ENCODE data around the gene LPCAT4. TPM values are rescaled to one million over a fixed set of nuclear protein-coding genes. Genes with fewer than 3 reads are reported as not detected.

LPCAT4 gene
- total and polyA plus RNA-seq, 4 donors: 1.1 to 2.4 (median 1.8) TPM

- DNase-seq (ENCODE audit: low spot score): no peak
- no peak overlapping the region for H3K4me3 ChIP-seq (ENCODE audit: low read depth in 1 of 3, low read length in 3 of 3)
- H3K36me3 ChIP-seq (ENCODE audit: control insufficient read depth in 4 of 4, insufficient read depth in 3 of 4, low read depth in 1 of 4, low read length in 3 of 4): no peaks in the 10 kb centered on the region
- no peak overlapping the region for H3K9ac ChIP-seq (ENCODE audit: low read depth in 1 of 2, low read length in 2 of 2)
- TF ChIP-seq GABPA (IDR thresholded peaks at IDR 0.05 in 1 of 2, conservative IDR thresholded peaks at IDR 0.05 in 1 of 2) (no peak), SP1 (IDR thresholded peaks at IDR 0.05) (no peak)
- no peaks in the 10 kb centered on the region for H3K9me3 ChIP-seq (ENCODE audit: control insufficient read depth in 4 of 4, low read length in 3 of 4)
- H3K27me3 ChIP-seq (ENCODE audit: control insufficient read depth in 4 of 4, insufficient read depth in 4 of 4, low read length in 3 of 4): no peaks in the 10 kb centered on the region
- H3K27ac ChIP-seq (ENCODE audit: low read depth in 1 of 2, low read length in 2 of 2): no peak overlapping the region
- no peaks in the 10 kb centered on the region for H3K4me1 ChIP-seq (ENCODE audit: control insufficient read depth in 4 of 4, insufficient read depth in 4 of 4, low read length in 3 of 4)
These were observed 41.6 kb downstream of the LPCAT4 start for GRCh38 chr15:34325368-34325767.

DNA sequence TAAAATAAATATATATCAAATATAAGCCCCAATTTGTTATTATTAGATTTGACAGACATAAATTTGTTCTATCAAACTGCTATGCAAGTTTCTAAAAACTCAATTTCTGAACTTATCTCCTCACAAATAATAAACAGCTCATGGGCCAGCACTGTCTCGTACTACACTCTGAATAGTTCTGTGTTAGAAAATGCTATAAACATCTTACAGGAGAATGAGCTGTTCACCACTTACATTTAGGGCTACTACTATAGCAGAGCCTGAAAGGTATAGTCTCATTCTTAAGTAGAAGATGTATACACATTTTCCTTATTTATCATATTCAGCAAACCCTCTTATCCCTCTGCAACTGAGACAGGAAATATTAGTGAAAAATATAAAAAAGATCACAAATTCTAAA, 42.1 kb downstream of the LPCAT4 start:
- TF ChIP-seq YY1 (IDR thresholded peaks at IDR 0.05) (no peak), HNF4G (IDR thresholded peaks at IDR 0.05) (no peak), FOXA2 (IDR thresholded peaks at IDR 0.05) (no peak), RAD21 (IDR thresholded peaks at IDR 0.05) (no peak), NR2F2 (IDR thresholded peaks at IDR 0.05) (no peak), MAX (IDR thresholded peaks at IDR 0.05) (no peak), SP1 (IDR thresholded peaks at IDR 0.05) (no peak), ATF3 (IDR thresholded peaks at IDR 0.05) (no peak), FOXA1 (IDR thresholded peaks at IDR 0.05) (no peak), TAF1 (conservative IDR thresholded peaks at IDR 0.05) (no peak)
- TF ChIP-seq, protein P1, sequence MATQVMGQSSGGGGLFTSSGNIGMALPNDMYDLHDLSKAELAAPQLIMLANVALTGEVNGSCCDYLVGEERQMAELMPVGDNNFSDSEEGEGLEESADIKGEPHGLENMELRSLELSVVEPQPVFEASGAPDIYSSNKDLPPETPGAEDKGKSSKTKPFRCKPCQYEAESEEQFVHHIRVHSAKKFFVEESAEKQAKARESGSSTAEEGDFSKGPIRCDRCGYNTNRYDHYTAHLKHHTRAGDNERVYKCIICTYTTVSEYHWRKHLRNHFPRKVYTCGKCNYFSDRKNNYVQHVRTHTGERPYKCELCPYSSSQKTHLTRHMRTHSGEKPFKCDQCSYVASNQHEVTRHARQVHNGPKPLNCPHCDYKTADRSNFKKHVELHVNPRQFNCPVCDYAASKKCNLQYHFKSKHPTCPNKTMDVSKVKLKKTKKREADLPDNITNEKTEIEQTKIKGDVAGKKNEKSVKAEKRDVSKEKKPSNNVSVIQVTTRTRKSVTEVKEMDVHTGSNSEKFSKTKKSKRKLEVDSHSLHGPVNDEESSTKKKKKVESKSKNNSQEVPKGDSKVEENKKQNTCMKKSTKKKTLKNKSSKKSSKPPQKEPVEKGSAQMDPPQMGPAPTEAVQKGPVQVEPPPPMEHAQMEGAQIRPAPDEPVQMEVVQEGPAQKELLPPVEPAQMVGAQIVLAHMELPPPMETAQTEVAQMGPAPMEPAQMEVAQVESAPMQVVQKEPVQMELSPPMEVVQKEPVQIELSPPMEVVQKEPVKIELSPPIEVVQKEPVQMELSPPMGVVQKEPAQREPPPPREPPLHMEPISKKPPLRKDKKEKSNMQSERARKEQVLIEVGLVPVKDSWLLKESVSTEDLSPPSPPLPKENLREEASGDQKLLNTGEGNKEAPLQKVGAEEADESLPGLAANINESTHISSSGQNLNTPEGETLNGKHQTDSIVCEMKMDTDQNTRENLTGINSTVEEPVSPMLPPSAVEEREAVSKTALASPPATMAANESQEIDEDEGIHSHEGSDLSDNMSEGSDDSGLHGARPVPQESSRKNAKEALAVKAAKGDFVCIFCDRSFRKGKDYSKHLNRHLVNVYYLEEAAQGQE (IDR thresholded peaks at IDR 0.05): no peak
- TF ChIP-seq, protein P2, sequence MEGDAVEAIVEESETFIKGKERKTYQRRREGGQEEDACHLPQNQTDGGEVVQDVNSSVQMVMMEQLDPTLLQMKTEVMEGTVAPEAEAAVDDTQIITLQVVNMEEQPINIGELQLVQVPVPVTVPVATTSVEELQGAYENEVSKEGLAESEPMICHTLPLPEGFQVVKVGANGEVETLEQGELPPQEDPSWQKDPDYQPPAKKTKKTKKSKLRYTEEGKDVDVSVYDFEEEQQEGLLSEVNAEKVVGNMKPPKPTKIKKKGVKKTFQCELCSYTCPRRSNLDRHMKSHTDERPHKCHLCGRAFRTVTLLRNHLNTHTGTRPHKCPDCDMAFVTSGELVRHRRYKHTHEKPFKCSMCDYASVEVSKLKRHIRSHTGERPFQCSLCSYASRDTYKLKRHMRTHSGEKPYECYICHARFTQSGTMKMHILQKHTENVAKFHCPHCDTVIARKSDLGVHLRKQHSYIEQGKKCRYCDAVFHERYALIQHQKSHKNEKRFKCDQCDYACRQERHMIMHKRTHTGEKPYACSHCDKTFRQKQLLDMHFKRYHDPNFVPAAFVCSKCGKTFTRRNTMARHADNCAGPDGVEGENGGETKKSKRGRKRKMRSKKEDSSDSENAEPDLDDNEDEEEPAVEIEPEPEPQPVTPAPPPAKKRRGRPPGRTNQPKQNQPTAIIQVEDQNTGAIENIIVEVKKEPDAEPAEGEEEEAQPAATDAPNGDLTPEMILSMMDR (IDR thresholded peaks at IDR 0.05; ENCODE audit: low read depth, low read length, missing input control): no peak
- TF ChIP-seq, protein P3, sequence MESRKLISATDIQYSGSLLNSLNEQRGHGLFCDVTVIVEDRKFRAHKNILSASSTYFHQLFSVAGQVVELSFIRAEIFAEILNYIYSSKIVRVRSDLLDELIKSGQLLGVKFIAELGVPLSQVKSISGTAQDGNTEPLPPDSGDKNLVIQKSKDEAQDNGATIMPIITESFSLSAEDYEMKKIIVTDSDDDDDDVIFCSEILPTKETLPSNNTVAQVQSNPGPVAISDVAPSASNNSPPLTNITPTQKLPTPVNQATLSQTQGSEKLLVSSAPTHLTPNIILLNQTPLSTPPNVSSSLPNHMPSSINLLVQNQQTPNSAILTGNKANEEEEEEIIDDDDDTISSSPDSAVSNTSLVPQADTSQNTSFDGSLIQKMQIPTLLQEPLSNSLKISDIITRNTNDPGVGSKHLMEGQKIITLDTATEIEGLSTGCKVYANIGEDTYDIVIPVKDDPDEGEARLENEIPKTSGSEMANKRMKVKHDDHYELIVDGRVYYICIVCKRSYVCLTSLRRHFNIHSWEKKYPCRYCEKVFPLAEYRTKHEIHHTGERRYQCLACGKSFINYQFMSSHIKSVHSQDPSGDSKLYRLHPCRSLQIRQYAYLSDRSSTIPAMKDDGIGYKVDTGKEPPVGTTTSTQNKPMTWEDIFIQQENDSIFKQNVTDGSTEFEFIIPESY (IDR thresholded peaks at IDR 0.05): no peak
- Histone ChIP-seq H3K9me3 (ENCODE audit: control insufficient read depth in 4 of 4, low read length in 3 of 4) (no peaks in the 10 kb centered on the region), H3K4me3 (ENCODE audit: low read depth in 1 of 3, low read length in 3 of 3) (no peak overlapping the region), H3K9ac (ENCODE audit: low read depth in 1 of 2, low read length in 2 of 2) (no peak overlapping the region), H3K27ac (ENCODE audit: low read depth in 1 of 2, low read length in 2 of 2) (no peak overlapping the region), H3K4me1 (ENCODE audit: control insufficient read depth in 4 of 4, insufficient read depth in 4 of 4, low read length in 3 of 4) (no peaks in the 10 kb centered on the region), H3K36me3 (ENCODE audit: control insufficient read depth in 4 of 4, insufficient read depth in 3 of 4, low read depth in 1 of 4, low read length in 3 of 4) (no peaks in the 10 kb centered on the region), H3K27me3 (ENCODE audit: control insufficient read depth in 4 of 4, insufficient read depth in 4 of 4, low read length in 3 of 4) (no peaks in the 10 kb centered on the region)
- no peak for DNase-seq (ENCODE audit: low spot score)
- WGBS: 93% methylated on average over 1 of the region's 1 CpG
